HK-2 (cell line): ENCODE measurements around the gene WDR33.
"Not testable (repeated sequence)": the region's sequence is repeated elsewhere in the genome, so short reads cannot be mapped to it uniquely, and the experiment has no call there.

Source experiments
- DNase-seq: peaks from one replicate; pipeline ENCODE4 v3.0.0-alpha.2; 2018; ENCODE audit not compliant: unreplicated experiment

Gene WDR33

DNA sequence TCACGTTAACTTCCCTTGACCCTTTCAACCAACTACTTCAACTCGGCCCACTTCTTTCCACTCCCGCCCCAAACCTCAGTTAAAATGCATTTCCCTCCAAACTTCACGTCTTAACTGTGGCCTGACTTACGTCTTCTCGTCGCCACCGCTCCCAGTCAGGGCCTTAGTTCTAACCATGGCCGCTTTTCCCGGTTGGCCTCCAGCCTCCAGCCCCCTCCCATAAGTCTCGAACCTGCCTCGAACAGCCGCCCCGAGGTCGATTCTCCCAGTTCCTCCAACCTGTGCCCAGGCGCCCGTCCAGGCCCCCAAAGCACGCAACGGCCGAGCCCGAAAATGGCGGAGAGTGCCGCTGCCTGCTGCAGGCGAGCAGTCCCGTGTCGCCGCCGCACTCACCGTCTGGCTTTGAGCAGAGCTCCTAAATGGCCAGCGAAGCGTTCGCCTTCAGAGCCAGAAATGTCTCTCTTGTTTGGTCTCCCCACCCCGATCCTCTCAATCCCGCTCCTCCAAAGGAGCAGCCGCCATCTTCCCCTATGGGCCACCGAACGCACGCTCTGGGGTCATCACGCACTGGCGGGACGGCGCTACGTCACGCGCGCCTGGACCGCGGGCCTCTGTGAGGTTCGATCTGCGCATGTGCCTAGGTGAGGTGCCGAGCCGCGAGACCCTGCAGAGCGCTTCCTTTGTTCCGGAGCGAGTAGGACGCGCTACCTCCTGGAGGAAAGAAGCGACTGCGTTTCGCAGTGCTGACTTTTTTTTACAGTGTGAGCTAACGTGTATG, at the start of gene WDR33:
Gene WDR33 (minus strand): TSS at position 553 of the 778 bp plus-strand sequence. CDS start 40,190 bp downstream, outside the sequence.
- DNase-seq = peak; percentile 91

- DNase-seq = no peak
These were observed 49.2 kb upstream of the WDR33 start for GRCh38 chr2:127860130-127860529.

DNA sequence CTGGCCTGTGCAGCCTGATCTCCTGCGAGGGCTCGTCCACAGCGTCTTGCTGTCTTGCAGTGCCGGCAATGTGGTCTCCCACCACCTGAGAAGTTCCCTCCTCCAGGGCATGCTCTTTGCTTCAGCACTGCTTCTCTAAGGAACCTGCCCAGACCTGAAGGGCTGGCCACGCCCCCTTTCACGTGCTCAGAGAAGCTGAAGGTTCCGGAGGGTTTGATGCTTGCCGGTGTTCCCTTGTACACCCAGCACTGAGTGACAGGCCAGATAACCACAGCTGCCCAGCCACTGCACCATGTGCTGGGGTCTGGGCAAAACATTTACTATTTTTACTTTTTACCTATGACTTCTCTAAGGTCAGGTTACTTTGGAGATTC, 48.7 kb upstream of the WDR33 start:
- DNase-seq = no peak

DNA sequence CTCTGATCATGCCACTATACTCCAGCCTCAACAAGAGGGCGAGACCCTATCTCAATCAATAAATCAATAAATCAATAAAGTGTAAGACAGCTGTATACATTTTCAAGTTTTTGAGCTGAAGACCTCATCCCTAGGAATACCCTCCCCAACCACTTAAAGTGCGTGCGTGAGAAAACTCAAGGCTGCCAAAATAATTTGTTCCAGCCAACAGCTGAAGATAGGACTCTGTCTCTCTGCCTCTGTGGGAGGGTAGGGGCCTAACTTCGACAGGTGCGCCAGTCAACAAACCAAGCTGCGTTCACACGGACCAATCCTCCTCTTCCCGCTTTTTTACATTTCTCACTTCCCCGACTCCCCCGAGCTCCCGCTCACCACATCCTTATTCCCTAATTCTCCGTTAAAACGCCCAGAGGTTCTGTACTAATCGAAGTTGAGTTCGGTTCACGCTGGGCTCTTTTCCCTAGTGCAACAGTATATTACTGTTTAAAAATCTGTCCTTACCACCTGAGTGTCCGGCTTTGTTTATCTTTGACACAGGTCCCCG, 46.4 kb upstream of the WDR33 start:
- peak; percentile 22 for DNase-seq

- no peak for DNase-seq
These were observed 42.7 kb upstream of the WDR33 start for GRCh38 chr2:127853671-127854070.

- DNase-seq = no peak
These were observed 41.4 kb upstream of the WDR33 start for GRCh38 chr2:127852388-127852787.

DNA sequence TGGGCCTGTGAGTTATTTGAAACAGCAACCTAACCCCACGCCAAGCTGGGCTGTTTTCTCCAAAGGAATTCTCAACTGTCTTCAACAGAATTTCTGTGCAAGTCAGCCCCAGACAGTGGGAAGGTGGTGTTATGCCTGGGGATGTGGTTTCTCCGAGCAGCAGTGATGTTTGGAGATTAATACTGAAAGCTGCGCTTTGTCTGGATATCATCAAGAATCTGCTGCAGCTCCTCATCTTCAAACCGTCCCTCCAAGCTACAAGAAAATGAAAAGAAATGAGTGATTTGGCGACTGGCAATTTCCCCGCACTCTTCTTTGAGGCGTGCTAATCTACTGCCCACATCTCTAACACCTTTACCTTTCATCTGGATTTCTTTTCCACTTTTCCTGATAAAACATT, 37.0 kb upstream of the WDR33 start:
- no peak for DNase-seq

GRCh38 chr2:127844973-127845372, 34.0 kb upstream of the WDR33 start:
- DNase-seq = no peak

DNA sequence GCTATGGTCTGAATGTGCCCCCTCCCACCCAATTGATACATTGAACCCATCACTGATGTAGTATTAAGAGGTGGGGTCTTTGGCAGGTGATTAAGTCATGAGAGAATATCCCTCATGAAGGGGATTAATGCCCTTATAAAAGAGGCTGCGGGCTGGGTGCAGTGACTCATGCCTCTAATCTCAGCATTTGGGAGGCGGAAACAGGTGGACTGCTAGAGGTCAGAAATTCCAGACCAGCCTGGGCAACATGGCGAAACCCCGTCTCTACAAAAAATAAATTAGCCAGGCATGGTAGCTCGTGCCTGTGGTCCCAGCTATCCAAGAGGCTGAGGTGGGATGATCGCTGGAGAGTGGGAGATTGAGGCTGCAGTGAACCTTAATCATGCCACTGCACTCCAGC, 32.7 kb upstream of the WDR33 start:
- DNase-seq = no peak

DNA sequence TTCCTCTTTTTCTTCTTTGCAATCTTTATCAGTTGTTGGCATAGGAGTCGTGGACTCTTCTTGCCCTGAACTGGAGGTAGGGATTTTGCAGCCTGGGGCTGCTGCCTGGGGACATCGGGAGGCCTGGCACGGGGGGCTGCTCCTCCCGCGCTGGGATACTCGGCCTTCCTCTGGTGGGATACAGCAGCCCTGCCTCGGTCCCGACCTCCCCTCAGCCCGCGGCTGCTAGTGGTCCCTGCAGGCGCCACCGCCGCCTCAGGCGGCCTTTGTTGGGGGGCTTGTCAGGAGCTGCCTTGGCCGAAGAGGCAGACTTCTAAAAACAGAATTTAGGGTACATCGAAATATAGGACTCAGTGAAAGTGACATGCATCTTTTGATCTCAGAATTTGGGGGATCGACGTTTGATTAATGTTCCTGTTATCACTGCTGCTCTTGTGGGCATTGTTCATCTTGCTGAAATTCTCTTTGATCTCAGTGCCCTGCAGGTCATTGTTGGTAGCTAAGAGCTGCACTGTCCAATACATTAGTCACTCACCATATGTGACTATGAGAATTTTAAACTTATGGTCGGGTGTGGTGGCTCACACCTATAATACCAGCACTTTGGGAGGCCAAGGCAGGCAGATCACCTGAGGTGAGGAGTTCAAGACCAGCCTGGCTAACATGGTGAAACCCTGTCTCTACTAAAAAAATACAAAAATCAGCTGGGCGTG, 30.7 kb upstream of the WDR33 start:
- no peak for DNase-seq

DNA sequence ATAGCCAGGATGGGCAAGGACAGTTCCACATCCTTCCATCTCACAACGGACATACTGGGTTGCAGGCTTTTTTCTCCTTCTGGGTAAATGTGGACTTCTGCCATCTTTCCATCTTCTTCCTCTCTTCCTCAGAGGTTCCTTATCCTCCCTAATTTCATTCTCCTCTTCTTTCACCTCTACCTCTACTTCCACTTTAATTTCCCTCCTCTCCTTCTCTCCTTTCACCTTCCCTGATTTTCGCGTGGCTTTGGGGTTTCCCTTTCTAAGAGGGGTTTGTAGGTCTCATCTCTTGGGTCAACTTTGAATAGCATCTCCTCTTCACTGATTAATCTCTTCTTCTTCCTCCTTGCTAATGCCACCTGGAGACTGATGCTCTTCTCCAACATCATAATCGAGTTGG, 29.9 kb upstream of the WDR33 start:
- DNase-seq = no peak

- DNase-seq = no peak
These were observed 24.0 kb upstream of the WDR33 start for GRCh38 chr2:127834951-127835350.

DNA sequence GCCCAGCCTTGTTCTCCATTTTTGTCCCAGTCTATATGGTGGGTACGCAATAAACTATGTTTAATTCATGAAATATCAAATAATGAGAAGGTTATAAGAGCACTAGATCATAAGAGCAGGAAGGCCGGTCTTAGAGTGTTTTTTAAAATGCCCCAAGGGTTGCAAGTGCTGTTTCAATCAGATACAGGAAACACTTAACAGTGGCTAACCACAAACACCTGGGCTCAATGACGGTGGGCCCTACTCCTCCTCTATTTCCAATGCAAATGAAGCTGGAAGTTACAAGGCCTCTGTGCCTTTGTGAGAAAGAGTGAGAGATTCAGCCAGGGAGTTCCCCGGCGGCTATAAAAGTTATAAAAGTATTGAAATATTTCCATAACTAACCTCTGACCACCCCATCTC, 18.9 kb upstream of the WDR33 start:
- no peak for DNase-seq

GRCh38 chr2:127826708-127827107, 15.7 kb upstream of the WDR33 start:
- not testable (repeated sequence) for DNase-seq

DNA sequence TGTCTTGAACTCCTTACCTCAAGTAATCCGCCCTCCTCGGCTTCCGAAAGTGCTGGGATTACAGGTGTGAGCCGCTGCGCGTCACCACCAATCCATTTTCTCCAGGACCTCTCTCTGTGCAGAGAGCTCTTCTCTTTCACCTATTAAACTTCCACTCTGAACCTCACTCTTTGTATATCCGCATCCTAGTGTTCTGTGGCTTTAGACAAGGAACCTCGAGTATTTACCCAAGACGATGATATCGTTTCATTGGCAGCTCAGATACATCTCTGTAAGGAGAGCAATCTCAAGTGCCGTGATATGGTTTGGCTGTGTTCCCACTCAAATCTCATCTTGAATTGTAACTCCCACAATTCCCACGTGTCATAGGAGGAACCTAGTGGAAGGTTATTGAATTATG, 15.1 kb upstream of the WDR33 start:
- DNase-seq = no peak

GRCh38 chr2:127820080-127820668, 9.2 kb upstream of the WDR33 start:
- DNase-seq = no peak

DNA sequence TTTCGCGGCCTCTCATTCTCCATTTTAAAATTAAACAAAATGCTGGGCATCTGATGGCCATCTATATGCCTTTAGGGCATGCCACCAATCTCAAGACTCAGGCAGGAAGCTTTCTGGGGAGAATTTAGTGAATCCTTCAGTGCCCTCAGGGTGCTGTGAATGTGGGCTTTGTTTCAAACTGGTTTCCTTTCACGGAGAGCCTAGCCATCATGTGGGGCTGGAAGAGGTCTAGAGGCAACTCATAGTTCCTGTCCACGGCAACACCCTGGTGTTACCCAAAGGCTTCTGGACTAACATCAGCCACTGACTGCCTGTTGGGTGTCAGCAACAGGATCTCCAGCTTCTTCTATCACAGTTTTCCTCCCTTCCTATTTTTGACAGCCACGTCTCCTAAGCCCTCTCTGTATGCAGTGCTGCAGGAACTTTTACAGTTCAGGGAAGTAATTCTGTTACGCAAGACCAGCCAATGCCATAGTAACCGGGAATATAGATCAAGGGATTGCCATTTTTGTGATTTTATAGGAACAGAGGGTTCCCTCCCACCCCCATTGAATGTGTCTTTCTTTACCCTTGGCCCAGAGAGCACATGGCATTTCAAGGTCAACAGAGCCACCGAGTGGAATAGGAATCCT, 7.9 kb upstream of the WDR33 start:
- no peak for DNase-seq

- no peak for DNase-seq
These were observed 7.3 kb upstream of the WDR33 start for GRCh38 chr2:127818241-127818640.

- DNase-seq = no peak
These were observed 3.7 kb upstream of the WDR33 start for GRCh38 chr2:127814677-127815076.

GRCh38 chr2:127812441-127812840, 1.5 kb upstream of the WDR33 start:
- DNase-seq = not testable (repeated sequence)

DNA sequence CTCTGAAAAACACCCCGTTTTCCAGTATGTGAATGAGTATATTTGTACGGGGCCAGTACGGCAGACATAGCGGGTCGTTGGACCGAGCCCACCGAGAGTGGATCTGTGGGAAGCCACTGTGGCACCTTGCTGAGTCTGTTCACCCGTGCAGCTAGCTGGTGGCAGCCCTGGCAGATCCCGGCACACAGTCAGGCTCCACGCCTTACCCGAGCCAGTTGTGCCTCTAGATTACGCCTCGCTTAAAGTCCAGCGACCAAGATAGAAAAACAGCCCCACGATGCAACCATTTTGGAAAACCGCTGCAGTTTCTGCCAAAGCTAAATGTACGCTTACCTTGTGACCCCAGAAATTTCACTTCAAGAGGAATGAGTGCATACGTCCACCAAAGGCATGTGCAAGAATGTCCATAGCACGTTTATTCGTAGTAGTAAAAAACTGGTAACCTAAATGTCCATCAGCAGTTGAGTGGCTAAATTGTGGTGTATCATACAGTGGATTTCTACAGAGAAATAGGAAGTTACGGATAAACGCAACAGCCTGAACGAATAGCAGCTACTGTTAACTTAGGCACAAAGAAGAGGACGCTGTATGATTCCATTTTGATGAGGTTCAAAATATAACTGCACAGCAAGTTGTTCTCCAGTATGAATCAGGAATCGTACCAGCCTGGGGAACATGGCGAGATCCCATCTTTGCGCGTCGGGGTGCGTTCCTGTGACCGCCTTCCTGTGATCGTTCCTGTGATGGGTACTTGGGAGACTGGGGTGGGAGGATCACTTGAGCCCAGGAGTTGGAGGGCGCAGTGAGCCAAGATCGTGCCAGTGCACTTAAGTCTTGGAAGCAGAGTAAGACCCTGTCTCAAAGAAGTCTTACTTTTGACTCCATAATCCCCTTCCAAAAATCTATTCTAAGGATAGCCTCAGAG, 688 bp upstream of the WDR33 start:
- no peak for DNase-seq
